ENCODE results near the gene OARD1.

DNA sequence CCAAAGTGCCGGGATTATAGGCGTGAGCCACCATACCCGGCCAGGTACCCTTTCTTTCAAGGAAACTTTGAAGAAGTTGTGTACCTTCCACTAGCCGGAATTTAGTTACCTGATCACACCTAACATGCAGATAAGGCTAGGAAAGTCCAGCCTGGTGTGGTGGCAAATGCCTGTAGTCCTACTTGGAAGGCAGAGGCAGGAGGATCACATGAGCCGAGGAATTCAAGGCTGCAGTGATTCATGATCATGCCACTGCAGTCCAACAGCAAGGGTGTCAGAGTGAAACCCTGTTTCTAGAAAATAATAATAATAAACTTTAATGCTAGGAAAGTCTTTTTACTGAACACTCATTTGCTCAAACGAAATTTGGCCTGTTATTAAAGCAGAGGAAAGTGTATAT lies 21.6 kb upstream of the OARD1 start:
- TF ChIP-seq, protein P1, sequence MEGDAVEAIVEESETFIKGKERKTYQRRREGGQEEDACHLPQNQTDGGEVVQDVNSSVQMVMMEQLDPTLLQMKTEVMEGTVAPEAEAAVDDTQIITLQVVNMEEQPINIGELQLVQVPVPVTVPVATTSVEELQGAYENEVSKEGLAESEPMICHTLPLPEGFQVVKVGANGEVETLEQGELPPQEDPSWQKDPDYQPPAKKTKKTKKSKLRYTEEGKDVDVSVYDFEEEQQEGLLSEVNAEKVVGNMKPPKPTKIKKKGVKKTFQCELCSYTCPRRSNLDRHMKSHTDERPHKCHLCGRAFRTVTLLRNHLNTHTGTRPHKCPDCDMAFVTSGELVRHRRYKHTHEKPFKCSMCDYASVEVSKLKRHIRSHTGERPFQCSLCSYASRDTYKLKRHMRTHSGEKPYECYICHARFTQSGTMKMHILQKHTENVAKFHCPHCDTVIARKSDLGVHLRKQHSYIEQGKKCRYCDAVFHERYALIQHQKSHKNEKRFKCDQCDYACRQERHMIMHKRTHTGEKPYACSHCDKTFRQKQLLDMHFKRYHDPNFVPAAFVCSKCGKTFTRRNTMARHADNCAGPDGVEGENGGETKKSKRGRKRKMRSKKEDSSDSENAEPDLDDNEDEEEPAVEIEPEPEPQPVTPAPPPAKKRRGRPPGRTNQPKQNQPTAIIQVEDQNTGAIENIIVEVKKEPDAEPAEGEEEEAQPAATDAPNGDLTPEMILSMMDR (IDR thresholded peaks at IDR 0.05; ENCODE audit: low read length): no peak
- TF ChIP-seq EZH2phosphoT487 (IDR thresholded peaks at IDR 0.05; ENCODE audit: low read length): no peak

Measured in MM.1S (cell line).